GM12878 (cell line): ENCODE results near the gene OR5K1. TPM values are rescaled to one million over a fixed set of nuclear protein-coding genes. Genes with fewer than 3 reads are reported as not detected.

Experiments used
- ATAC-seq: fragments of 200-7000 bp; cut with Tn5 transposase; 3 replicates; pipeline ENCODE4 v1.9.1; 2020; ENCODE audit warnings: mild to moderate bottlenecking, moderate library complexity
- BruUV-seq: library from RNA; stranded (reverse); fragments of 400-500 nt; replicated peaks from 2 replicates; lab custom pipeline; 2021; lab: Mats Ljungman, UMichigan
- CTCF ChIA-PET: fragments of 300-600 bp; sonication (Branson Sonifier 250); formaldehyde crosslinking; extraction: SDS; loops from one replicate; lab custom pipeline; 2021; ENCODE audit warnings: inconsistent platforms; lab: Yijun Ruan, JAX
- POLR2A ChIA-PET: fragments of 350-600 bp; formaldehyde crosslinking; extraction: SDS; loops from one replicate; lab custom pipeline; 2021; ENCODE audit warnings: inconsistent platforms; lab: Charles Lee
- RAD21 ChIA-PET: fragments of 300-600 bp; sonication (Branson Sonifier 250); formaldehyde crosslinking; loops from one replicate; lab custom pipeline; 2023; ENCODE audit warnings: antibody characterized with exemption; ENCODE audit not compliant: unreplicated experiment; lab: Charles Lee
- SMC1A ChIA-PET: fragments of 300-600 bp; sonication (Branson Sonifier 250); formaldehyde crosslinking; loops from one replicate; lab custom pipeline; 2023; ENCODE audit not compliant: unreplicated experiment, uncharacterized antibody; lab: Charles Lee
- DNase-seq: peaks from one replicate; pipeline ENCODE4 v3.0.0-alpha.2; 2011; ENCODE audit warnings: low read depth, low spot score
- FAIRE-seq: peaks from 3 replicates; lab custom pipeline; 2011; peaks lifted over from hg19 to GRCh38; lab: Jason Lieb, UNC
- H2AFZ ChIP-seq: 2 replicates; pipeline ENCODE4 v1.6.0; 2011; ENCODE audit warnings: low read depth, low read length, control low read depth; ENCODE audit not compliant: control insufficient read depth
- H3K27ac ChIP-seq: 2 replicates; pipeline ENCODE4 v1.5.1; 2011; ENCODE audit warnings: control low read depth; ENCODE audit not compliant: control insufficient read depth, insufficient read depth
- H3K27me3 ChIP-seq, 2 experiments: replicated peaks in 1 of 2; 2 replicates each; pipeline versions ENCODE4 v1.6.0 to v1.6.1; 2011; ENCODE audit warnings: low read length in 1 of 2; ENCODE audit not compliant: control insufficient read depth in 2 of 2, insufficient read depth in 2 of 2
- H3K36me3 ChIP-seq, 2 experiments: 2 replicates each; pipeline ENCODE4 v1.5.1; 2011; ENCODE audit warnings: low read length in 1 of 2; ENCODE audit not compliant: control insufficient read depth in 2 of 2, insufficient read depth in 2 of 2
- H3K4me1 ChIP-seq: 2 replicates; pipeline ENCODE4 v1.6.1; 2011; ENCODE audit warnings: mild to moderate bottlenecking, low read length, moderate library complexity, mixed read lengths; ENCODE audit not compliant: control insufficient read depth, insufficient read depth
- H3K4me2 ChIP-seq: 2 replicates; pipeline ENCODE4 v1.6.0; 2011; ENCODE audit warnings: control low read depth; ENCODE audit not compliant: control insufficient read depth, insufficient read depth
- H3K4me3 ChIP-seq: fragments of 200-600 bp; sonication (generic); 2 replicates; pipeline ENCODE4 v1.5.1; 2016
- H3K79me2 ChIP-seq: 2 replicates; pipeline ENCODE4 v1.6.0; 2011; ENCODE audit warnings: low read length; ENCODE audit not compliant: control insufficient read depth, insufficient read depth
- H3K9ac ChIP-seq: 2 replicates; pipeline ENCODE4 v1.8.0; 2011; ENCODE audit warnings: low read length, control low read depth, mixed read lengths; ENCODE audit not compliant: control insufficient read depth, insufficient read depth
- H3K9me3 ChIP-seq: replicated peaks from 3 replicates; pipeline ENCODE4 v1.5.1; 2011; ENCODE audit warnings: mild to moderate bottlenecking, low read length; ENCODE audit not compliant: control insufficient read depth, insufficient read depth
- H4K20me1 ChIP-seq: 2 replicates; pipeline ENCODE4 v1.6.0; 2011; ENCODE audit not compliant: control insufficient read depth, insufficient read depth
- ASH2L ChIP-seq: fragments of 300-600, 200-600 bp; sonication (generic); IDR thresholded peaks from 2 replicates; pipeline ENCODE4 v1.6.1; 2017; ENCODE audit warnings: low read depth, mild to moderate bottlenecking, borderline replicate concordance
- CBFB ChIP-seq: IDR thresholded peaks from 2 replicates; pipeline ENCODE4 v1.6.1; 2016; ENCODE audit warnings: antibody characterized with exemption, low read depth
- CEBPB ChIP-seq, 2 experiments: fragments of 150-350 bp in 1 of 2; IDR thresholded peaks; 2 replicates each; pipeline ENCODE4 v1.6.1; 2012 to 2014; ENCODE audit warnings: low read depth in 2 of 2, low read length in 2 of 2, borderline replicate concordance in 1 of 2, inconsistent platforms in 1 of 2
- CHD1 ChIP-seq: IDR thresholded peaks from 2 replicates; pipeline ENCODE4 v1.6.1; 2012; ENCODE audit warnings: low read depth, low read length, improper control_type of control experiment
- EZH2 ChIP-seq: IDR thresholded peaks from 2 replicates; pipeline ENCODE4 v1.6.1; 2012; ENCODE audit warnings: low read depth, mild to moderate bottlenecking, control low read depth, inconsistent platforms, low read length, borderline replicate concordance; ENCODE audit not compliant: control insufficient read depth
- HDAC2 ChIP-seq: fragments of 200-600 bp; sonication (generic); IDR thresholded peaks from 2 replicates; pipeline ENCODE4 v1.6.1; 2017
- HDGF ChIP-seq: fragments of 450-650 bp; IDR thresholded peaks from 2 replicates; pipeline ENCODE4 v1.6.1; 2016; ENCODE audit warnings: antibody characterized with exemption
- MEF2A ChIP-seq: IDR thresholded peaks from 2 replicates; pipeline ENCODE4 v1.6.1; 2011; ENCODE audit warnings: low read depth, mild to moderate bottlenecking, low read length, moderate library complexity; ENCODE audit not compliant: insufficient read depth
- MYB ChIP-seq: fragments of 150-350 bp; IDR thresholded peaks from 2 replicates; pipeline ENCODE4 v1.6.1; 2014; ENCODE audit warnings: mild to moderate bottlenecking, low read depth, low read length, borderline replicate concordance
- POLR2A ChIP-seq: IDR thresholded peaks from 2 replicates; pipeline ENCODE4 v1.6.1; 2011; ENCODE audit warnings: low read depth, mild to moderate bottlenecking, low read length
- RELA ChIP-seq: fragments of 450-650 bp; IDR thresholded peaks from 2 replicates; pipeline ENCODE4 v1.8.0; 2014; ENCODE audit warnings: borderline replicate concordance; ENCODE audit not compliant: partially characterized antibody
- RFX5 ChIP-seq: IDR thresholded peaks from 2 replicates; pipeline ENCODE4 v1.6.1; 2011; ENCODE audit warnings: low read depth, low read length, improper control_type of control experiment
- SMAD1 ChIP-seq: fragments of 450-650 bp; IDR thresholded peaks from 2 replicates; pipeline ENCODE4 v1.6.1; 2018; ENCODE audit warnings: mild to moderate bottlenecking, low read depth; ENCODE audit not compliant: partially characterized antibody
- TCF12 ChIP-seq: IDR thresholded peaks from 2 replicates; pipeline ENCODE4 v1.6.1; 2011; ENCODE audit warnings: low read depth, mild to moderate bottlenecking, low read length
- in situ Hi-C: fragments of 300-500 bp; cut with MboI; formaldehyde crosslinking; loops from 9 replicates; pipeline ENCODE4 v1.14.3; 2018; ENCODE audit warnings: mixed read lengths
- intact Hi-C: fragments of 100-400 bp; cut with micrococcal nuclease; formaldehyde crosslinking; loops from one replicate; pipeline ENCODE4 v1.14.2; 2022; ENCODE audit not compliant: unreplicated experiment
- polyA plus RNA-seq, 11 experiments: library from polyadenylated mRNA; depleted of rRNA in 4 of 11; unstranded in 6 of 11; stranded (reverse) in 5 of 11; fragments of >200 nt; fragmentation: Nextera tagmentation in 4 of 11; fragmentation: Illumina TruSeq in 1 of 11; extraction: Ambion mirVana in 4 of 11; extraction: Trizol in 1 of 11; gene quantifications; 1 replicate in 1 of 11; 2 replicates in 10 of 11; pipeline versions ENCODE4 v1.2.1 to v1.2.3, GENCODE V29; 2011 to 2016; ENCODE audit warnings: inconsistent platforms in 2 of 11, missing spikeins in 2 of 11, low read depth in 1 of 11
- total RNA-seq, 4 experiments: library from RNA; depleted of rRNA in 3 of 4; stranded (reverse); fragments of >200 nt in 3 of 4; fragmentation: Illumina TruSeq in 1 of 4; extraction: Trizol in 1 of 4; gene quantifications; 2 replicates each; pipeline versions ENCODE4 v1.2.1 to v1.2.3, GENCODE V29; 2013 to 2021

Gene OR5K1
- total and polyA plus RNA-seq, 10 of the 15 experiments (the other 5 are each of a cell fraction or from before 2014, with no cell fraction given), result 0.50 TPM; not detected in 9

GRCh38 chr3:98432575-98432974 is 30.4 kb upstream of the OR5K1 start:
- no peak overlapping the region for H3K9ac ChIP-seq
- H3K4me1 ChIP-seq, result no peaks in the 10 kb centered on the region
- H4K20me1 ChIP-seq, result no peaks in the 10 kb centered on the region
- TF ChIP-seq ASH2L (no peak), RFX5 (no peak), CHD1 (no peak), TCF12 (no peak), HDGF (no peak), SMAD1 (no peak), POLR2A (no peak), MYB (no peak), CEBPB (IDR thresholded peaks at IDR 0.05; ENCODE audit: borderline replicate concordance in 1 of 2, low read depth in 2 of 2, low read length in 2 of 2) (no peak), EZH2 (no peak), HDAC2 (no peak), RELA (no peak), CBFB (no peak), MEF2A (no peak)
- ChIA-PET POLR2A (interaction anchor here (0.9 kb wide), 1 partner anchor 31 kb away, joined by 3 read pairs; no protein-coding TSS in a partner anchor), CTCF (interaction anchor here (0.5 to 1.1 kb wide), 3 partner anchors 22 to 236 kb away, joined by 3 to 4 read pairs (median 3); no protein-coding TSS in a partner anchor), SMC1A (interaction anchor here (1.1 to 1.7 kb wide), 3 partner anchors 9 to 56 kb away, joined by 3 to 4 read pairs (median 3); no protein-coding TSS in a partner anchor), RAD21 (no interaction called here)
- ATAC-seq (no peak), FAIRE-seq (no peak), DNase-seq (no peak)
- no peak overlapping the region for H3K27ac ChIP-seq
- H3K9me3 ChIP-seq, result peaks cover 5% of the 10 kb centered on the region; the same call in 2 of the 3 replicates
- H3K27me3 ChIP-seq, result no peaks in the 10 kb centered on the region
- H3K36me3 ChIP-seq, result no peaks in the 10 kb centered on the region
- no peak overlapping the region for H2AFZ ChIP-seq
- H3K79me2 ChIP-seq, result no peaks in the 10 kb centered on the region
- intact Hi-C loops (no loop called here), in situ Hi-C loops (no loop called here)
- H3K4me2 ChIP-seq, result no peak overlapping the region
- no TSS peak for BruUV-seq
- H3K4me3 ChIP-seq, result no peak overlapping the region
